ENCODE data around the gene PSMC3.

DNA sequence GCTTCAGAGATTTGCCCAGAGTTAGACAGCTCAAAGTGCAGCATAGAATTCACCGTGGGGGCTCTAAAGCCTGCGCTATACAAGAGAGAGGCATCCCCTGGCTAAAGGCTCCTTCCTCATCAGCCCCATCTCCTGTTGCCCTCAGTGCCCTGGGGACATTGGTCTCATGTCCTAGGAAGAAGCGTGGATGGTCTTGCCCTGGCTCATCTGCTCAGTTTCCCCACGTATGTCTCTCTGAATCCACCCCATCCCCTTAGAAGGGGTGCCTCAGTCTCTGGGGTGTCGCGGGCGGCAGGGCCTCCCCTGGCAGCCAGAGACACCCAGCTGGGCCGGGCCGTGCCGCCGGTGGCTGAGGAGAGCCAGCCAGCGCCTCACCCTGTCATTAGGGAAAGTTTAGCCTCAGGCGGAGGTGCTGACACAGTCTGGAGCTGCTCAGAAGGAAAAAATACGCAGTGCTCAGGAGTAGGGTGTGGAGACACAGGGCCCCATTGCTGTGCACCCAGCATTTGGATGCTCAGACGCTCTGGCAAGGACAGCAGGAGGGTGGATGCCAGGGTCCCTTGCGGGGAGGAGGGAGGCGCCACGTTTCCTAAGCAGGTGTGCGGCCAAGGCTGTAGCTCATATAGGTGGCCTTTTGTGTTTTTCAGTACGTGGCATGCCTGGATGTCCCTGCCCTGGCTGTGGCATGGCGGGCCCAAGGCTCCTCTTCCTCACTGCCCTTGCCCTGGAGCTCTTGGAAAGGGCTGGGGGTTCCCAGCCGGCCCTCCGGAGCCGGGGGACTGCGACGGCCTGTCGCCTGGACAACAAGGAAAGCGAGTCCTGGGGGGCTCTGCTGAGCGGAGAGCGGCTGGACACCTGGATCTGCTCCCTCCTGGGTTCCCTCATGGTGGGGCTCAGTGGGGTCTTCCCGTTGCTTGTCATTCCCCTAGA, 16.5 kb downstream of the PSMC3 start:
- TF ChIP-seq CTCF (IDR thresholded peaks at IDR 0.05) (no peak), POLR2AphosphoS5 (IDR thresholded peaks at IDR 0.05) (no peak), POLR2A (IDR thresholded peaks at IDR 0.05) (no peak)
